CD4-positive, alpha-beta T cell treated with Interleukin-4 for 4 hours (primary cell): ENCODE data around the gene ATCAY.

Experiments used
- DNase-seq: peaks from one replicate; pipeline ENCODE4 v3.0.0-alpha.2; 2020

ATCAY gene, protein sequence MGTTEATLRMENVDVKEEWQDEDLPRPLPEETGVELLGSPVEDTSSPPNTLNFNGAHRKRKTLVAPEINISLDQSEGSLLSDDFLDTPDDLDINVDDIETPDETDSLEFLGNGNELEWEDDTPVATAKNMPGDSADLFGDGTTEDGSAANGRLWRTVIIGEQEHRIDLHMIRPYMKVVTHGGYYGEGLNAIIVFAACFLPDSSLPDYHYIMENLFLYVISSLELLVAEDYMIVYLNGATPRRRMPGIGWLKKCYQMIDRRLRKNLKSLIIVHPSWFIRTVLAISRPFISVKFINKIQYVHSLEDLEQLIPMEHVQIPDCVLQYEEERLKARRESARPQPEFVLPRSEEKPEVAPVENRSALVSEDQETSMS

DNA sequence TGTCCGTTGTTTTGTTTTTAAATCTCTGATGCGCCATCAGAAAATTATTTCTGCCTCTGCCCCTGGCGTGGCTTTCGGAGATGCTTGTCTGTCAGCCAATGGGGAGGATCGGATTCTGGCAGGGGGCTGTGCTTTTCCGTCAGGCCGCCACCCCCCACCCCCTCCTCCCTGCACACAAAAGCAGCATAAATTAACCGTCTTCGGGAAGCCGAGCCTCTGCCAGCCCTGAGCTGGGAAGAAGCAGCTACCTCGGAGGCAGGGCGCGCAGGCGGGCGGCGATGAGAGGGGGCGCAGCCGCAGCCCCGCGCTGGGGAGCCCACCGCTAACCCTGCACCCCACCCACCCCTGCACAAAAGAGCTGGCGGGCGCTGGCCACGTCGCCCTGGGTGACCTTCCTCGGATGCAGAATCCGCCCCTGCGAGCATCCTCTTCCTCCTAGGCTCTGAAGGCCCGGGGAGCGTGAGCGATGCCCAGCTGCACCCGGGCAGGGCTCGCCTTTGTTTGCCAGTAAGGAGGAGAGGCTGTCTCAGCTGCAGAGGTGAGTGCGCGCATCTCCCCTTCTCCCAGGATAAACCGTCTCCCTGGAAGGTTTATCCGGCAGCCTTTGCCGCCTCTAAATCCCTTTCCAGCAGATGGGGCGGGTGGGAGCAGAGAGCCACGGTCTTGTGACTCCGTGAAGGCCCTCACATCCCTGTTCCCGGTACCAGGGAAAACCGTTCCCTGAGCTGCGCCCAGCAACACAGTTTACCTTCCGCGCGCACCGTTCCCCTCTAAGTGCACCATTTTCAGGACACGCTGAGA is at the start of gene ATCAY:
TSS of gene ATCAY (plus strand) at position 215 of the 801 bp plus-strand sequence. CDS start 5,083 bp downstream, outside the sequence.
- no peak for DNase-seq

- DNase-seq = no peak
These were observed 48.9 kb upstream of the ATCAY start for GRCh38 chr19:3831601-3832000.

- no peak for DNase-seq
These were observed 48.5 kb upstream of the ATCAY start for GRCh38 chr19:3832001-3832400.

- DNase-seq = no peak
These were observed 46.7 kb upstream of the ATCAY start for GRCh38 chr19:3833578-3834348.

GRCh38 chr19:3834349-3835054 is 46.0 kb upstream of the ATCAY start:
- DNase-seq = no peak

- no peak for DNase-seq
These were observed 45.4 kb upstream of the ATCAY start for GRCh38 chr19:3835055-3835435.

DNA sequence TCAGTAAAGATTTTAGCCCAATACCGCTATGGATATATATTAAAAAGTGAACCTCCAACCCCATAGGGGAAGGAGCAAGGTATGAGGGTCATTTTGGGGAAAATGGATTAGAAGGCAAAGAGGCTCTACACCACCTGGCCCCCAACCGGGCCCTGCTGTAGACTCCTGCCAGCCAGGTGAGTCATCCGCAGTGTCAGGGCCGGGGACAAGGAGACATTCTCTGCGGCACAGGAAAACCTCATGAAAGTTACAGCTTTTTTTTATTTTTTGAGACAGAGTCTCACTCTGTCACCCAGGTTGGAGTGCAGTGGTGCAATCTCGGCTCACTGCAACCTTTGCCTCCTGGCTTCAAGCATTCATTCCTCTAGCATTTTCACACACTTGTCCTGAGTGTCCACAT is 43.6 kb upstream of the ATCAY start:
- peak; percentile 19 for DNase-seq

- no peak for DNase-seq
These were observed 43.2 kb upstream of the ATCAY start for GRCh38 chr19:3837332-3837731.

DNA sequence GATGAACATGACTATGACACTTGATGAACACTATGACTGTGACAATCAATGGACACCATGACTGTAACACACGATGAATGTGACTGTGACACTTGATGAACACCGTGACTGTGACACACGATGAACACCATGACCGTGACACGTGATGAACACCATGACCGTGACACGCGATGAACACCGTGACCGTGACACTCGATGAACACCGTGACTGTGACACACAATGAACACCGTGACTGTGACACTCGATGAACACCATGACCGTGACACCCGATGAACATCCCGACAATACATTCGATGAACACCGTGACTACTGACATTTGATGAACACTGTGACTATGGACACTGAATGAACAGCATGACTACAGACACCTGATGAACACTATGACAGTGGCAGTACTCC is 42.6 kb upstream of the ATCAY start:
- DNase-seq = no peak

- no peak for DNase-seq
These were observed 41.8 kb upstream of the ATCAY start for GRCh38 chr19:3838661-3839060.

GRCh38 chr19:3839941-3840340 is 40.5 kb upstream of the ATCAY start:
- no peak for DNase-seq

DNA sequence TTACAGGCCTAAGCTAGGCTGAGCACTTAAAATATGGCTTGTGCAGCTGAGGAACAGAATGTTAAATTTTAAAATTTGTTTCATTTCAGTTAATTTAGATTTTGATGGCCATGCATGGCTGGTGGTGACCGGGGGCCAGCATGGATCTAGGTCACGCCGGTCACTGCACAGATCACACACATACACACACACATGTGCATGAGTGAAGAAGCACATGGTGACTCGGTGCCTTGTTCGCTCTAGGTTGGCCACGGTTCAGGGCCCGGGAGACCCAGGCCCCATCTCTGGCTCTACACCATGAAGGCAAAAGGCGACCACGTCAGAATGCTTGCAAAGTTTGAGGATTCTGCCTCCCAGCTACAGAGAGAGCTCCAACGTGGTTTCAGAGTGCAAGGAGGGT is 39.7 kb upstream of the ATCAY start:
- DNase-seq = no peak

GRCh38 chr19:3842948-3843347 is 37.5 kb upstream of the ATCAY start:
- no peak for DNase-seq

DNA sequence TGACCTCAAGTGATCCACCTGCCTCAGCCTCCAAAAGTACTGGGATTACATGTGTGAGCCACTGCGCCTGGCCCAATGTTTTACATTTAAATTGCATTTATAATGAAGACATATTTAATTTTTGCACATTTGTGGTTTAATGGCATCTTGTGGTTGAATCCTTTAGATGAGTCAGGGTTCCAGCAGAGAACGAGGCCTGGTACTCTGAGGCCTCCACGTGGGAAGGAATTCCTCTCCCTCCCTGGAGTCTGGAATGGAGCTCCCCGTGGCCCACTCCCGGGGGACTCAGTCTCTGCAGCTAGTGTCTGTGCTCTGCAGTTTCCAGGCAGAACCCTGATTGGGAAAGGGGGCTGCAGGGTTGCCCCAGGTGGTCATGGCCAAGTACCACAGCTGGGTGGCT is 35.9 kb upstream of the ATCAY start:
- DNase-seq = no peak

GRCh38 chr19:3849092-3849491 is 31.4 kb upstream of the ATCAY start:
- peak; percentile 42 for DNase-seq

DNA sequence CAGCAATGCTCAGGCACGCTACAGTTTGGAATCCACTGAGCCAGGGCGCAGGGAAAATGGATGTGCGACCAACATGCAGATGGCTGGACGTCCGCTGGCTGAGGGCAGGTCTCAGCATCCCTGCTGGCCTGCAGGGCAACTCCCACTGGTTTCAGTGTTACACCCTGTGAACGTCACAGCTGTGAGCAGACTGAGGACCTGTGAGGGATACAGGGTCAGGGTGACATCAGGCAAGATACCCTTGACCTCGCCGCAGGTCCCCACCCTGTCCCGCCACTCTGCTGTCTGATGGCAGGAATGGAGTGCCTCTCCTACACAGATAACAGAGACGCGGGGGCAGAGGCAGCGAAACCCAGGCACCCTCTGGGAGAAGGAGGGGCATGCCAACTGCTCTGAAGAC is 30.7 kb upstream of the ATCAY start:
- DNase-seq = no peak

- no peak for DNase-seq
These were observed 30.0 kb upstream of the ATCAY start for GRCh38 chr19:3850320-3850972.

DNA sequence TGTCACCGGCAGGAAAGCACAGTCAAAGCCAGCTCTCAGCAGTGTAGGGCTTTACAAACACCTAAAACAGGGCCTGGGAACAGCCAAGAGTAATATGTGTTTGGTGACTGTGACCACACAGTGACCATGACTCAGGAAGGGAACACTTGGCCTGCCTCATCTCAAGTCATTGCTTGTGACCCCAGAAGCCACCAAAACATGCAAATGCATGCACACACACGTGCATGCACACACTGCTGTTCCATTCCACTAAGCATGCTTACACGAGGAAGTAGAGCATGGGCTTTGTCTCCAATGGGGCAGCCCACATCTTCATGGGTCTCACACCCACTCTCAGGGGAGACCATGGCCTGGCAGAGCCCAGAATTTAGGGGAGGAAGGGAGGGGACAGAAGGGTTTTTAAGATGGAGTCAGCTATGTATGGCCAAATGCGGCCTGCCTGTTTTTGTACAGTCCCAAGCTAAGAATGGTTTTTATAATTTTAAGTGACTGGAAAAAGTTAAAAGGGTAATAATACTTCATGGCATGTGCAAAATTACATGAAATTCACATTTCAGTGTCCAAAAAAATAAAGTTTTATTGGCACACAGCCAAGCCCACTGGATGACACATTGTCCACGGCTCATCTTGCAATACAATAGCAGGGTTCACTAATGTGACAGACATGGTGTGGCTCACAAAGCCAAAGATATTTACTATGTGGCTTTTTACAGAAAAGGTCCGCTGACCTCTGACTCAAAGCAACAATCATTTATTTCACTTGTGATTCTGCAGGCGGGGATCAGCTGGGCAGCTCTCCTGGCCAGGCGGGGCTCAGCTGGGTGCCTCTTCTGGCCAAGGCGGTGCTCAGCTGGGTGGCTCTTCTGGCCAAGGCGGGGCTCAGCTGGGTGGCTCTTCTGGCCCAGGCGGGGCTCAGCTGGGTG is 29.0 kb upstream of the ATCAY start:
- no peak for DNase-seq

GRCh38 chr19:3852177-3852511 is 28.3 kb upstream of the ATCAY start:
- DNase-seq = no peak

DNA sequence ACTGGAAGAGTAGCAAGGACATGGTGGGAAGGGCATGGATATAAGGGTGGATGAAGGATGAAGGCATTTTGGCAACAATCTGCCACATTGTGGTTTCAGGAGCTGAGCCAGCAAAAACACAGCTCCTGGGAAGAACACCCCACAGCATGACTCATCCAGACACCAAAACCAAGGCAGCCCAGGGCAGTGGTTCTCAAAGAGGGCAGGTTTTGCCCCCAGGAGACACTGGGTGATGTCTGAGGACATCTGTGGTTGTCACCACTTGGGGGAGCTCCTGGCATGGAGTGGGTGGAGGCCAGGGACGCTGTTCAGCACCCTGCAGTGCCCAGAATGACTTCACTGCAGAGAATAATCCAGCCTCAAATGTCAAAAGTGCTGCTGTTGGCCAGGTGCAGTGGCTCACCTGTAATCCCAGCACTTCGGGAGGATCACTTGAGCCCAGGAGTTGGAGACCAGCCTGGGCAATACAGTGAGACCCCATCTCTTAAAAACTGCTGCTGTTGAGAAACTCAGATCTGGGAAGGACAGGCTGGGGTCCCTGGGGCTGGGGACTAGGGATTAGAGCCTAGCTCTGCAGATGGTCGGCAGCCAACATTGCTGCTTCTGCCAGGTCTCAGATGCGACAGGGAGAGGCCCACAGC is 27.8 kb upstream of the ATCAY start:
- peak; percentile 36 for DNase-seq

DNA sequence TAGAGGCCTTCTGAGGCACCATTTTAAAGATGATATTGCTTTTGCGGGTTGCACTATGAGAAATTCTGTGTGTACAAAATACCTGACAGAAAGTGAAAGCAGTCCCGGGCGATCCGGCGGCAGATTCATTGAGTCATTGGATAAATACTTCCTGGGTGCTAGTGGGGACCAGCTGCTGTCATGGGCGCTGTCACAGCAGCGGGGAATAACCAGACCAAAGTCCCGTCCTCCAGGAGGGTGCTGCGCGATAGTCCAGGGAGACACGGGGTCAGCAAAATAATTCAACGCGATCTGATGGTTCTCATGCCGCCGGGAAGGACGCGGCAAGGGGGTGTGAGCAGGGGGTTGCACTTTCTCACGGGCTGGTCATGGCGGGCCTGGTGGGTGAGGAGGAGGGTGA is 25.2 kb upstream of the ATCAY start:
- no peak for DNase-seq
